ENCODE data around the gene TBX21. TPM values are rescaled to one million over a fixed set of nuclear protein-coding genes. Genes with fewer than 3 reads are reported as not detected.

Gene TBX21
- total and polyA plus RNA-seq, 10 of the 15 experiments (the other 5 are each of a cell fraction or from before 2014, with no cell fraction given): 0.63 to 9.6 (median 5.0) TPM

DNA sequence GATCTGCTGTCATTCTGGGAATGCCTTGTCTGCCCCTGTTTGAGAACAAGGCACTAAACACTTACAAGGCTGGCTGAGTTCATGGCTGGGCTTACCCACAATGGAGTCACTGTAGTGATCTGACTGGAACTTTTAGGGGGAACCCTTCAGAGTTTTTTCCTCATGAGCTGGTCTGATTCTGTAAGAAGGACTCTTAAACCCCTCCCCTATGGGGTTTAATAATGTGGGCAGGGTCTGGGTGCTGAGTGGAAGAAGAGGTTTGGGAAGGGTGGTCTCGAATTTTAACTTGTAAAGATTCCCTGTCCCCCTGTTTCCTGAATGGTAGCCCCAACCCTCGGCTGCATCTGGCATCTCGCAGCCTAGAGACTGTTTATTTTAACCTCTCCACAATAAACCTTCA, 58.0 kb downstream of the TBX21 start:
- no TSS peak for BruUV-seq (replicated peaks)
- ChIA-PET RAD21 (ENCODE audit: unreplicated experiment) (interaction anchor here (1.1 kb wide), 1 partner anchor 90 kb away, joined by 4 read pairs; no protein-coding TSS in a partner anchor), SMC1A (ENCODE audit: uncharacterized antibody, unreplicated experiment) (interaction anchor here (0.7 kb wide), 1 partner anchor 428 kb away, joined by 3 read pairs; no protein-coding TSS in a partner anchor), POLR2A (interaction anchor here (0.7 kb wide), 1 partner anchor 10 kb away, joined by 6 read pairs; no protein-coding TSS in a partner anchor), CTCF (no interaction called here)
- no peaks in the 10 kb centered on the region for H3K36me3 ChIP-seq (ENCODE audit: control insufficient read depth in 2 of 2, insufficient read depth in 2 of 2, low read length in 1 of 2)
- WGBS (ENCODE audit: insufficient coverage, insufficient replicate concordance, low lambda C conversion rate, missing lambda C conversion rate): 0% methylated on average over 3 of the region's 3 CpGs
- no peak for FAIRE-seq
- DNase-seq (ENCODE audit: low read depth, low spot score): no peak
- ATAC-seq: no peak
- H3K4me1 ChIP-seq (ENCODE audit: control insufficient read depth, insufficient read depth, low read length): no peaks in the 10 kb centered on the region
- H2AFZ ChIP-seq (ENCODE audit: control insufficient read depth, low read depth, low read length): no peak overlapping the region
- no peak overlapping the region for H3K4me2 ChIP-seq (ENCODE audit: control insufficient read depth, insufficient read depth)
- H4K20me1 ChIP-seq (ENCODE audit: control insufficient read depth, insufficient read depth): no peaks in the 10 kb centered on the region
- intact Hi-C loops (cut with micrococcal nuclease; ENCODE audit: unreplicated experiment) (no loop called here), in situ Hi-C loops (cut with MboI) (no loop called here)
- H3K4me3 ChIP-seq: no peak overlapping the region
- H3K9ac ChIP-seq (ENCODE audit: control insufficient read depth, insufficient read depth, low read length): no peak overlapping the region
- H3K27ac ChIP-seq (ENCODE audit: control insufficient read depth, insufficient read depth): no peak overlapping the region
- H3K27me3 ChIP-seq (replicated peaks in 1 of 2; ENCODE audit: control insufficient read depth in 2 of 2, insufficient read depth in 2 of 2, low read length in 1 of 2): peaks cover 4 to 7% of the 10 kb centered on the region in 2 experiments
- no peaks in the 10 kb centered on the region for H3K9me3 ChIP-seq (replicated peaks; ENCODE audit: control insufficient read depth, insufficient read depth, low read length)
- H3K79me2 ChIP-seq (ENCODE audit: control insufficient read depth, insufficient read depth, low read length): no peaks in the 10 kb centered on the region
- TF ChIP-seq BRCA1 (IDR thresholded peaks at IDR 0.05; ENCODE audit: low read depth, low read length): no peak
- no peak for TF ChIP-seq SMARCA5 (IDR thresholded peaks at IDR 0.05)
- no peak for TF ChIP-seq ZBTB33 (IDR thresholded peaks at IDR 0.05)
- TF ChIP-seq, protein P1, sequence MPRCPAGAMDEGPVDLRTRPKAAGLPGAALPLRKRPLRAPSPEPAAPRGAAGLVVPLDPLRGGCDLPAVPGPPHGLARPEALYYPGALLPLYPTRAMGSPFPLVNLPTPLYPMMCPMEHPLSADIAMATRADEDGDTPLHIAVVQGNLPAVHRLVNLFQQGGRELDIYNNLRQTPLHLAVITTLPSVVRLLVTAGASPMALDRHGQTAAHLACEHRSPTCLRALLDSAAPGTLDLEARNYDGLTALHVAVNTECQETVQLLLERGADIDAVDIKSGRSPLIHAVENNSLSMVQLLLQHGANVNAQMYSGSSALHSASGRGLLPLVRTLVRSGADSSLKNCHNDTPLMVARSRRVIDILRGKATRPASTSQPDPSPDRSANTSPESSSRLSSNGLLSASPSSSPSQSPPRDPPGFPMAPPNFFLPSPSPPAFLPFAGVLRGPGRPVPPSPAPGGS (IDR thresholded peaks at IDR 0.05; ENCODE audit: borderline replicate concordance, insufficient read depth, low read depth, low read length, poor library complexity, severe bottlenecking): no peak
- no peak for TF ChIP-seq YBX1 (IDR thresholded peaks at IDR 0.05)
- no peak for TF ChIP-seq PAX8 (IDR thresholded peaks at IDR 0.05)
- TF ChIP-seq ZBTB40 (IDR thresholded peaks at IDR 0.05; ENCODE audit: borderline replicate concordance): no peak
- no peak for TF ChIP-seq ZNF207 (IDR thresholded peaks at IDR 0.05; ENCODE audit: borderline replicate concordance)
- no peak for TF ChIP-seq ZNF274 (IDR thresholded peaks at IDR 0.05; ENCODE audit: insufficient read depth, insufficient read length)
- TF ChIP-seq CTCF (IDR thresholded peaks at IDR 0.05 in 2 of 3, conservative IDR thresholded peaks at IDR 0.05 in 1 of 3; ENCODE audit: control insufficient read depth in 2 of 3, extremely low read depth in 1 of 3, insufficient read depth in 1 of 3, low read depth in 3 of 3, low read length in 3 of 3): no peak
- no peak for TF ChIP-seq ASH2L (IDR thresholded peaks at IDR 0.05; ENCODE audit: borderline replicate concordance, low read depth)
- TF ChIP-seq IKZF1 (conservative IDR thresholded peaks at IDR 0.05): no peak
- TF ChIP-seq MEF2B (IDR thresholded peaks at IDR 0.05; ENCODE audit: partially characterized antibody, poor library complexity, severe bottlenecking): no peak
- TF ChIP-seq MYB (IDR thresholded peaks at IDR 0.05; ENCODE audit: borderline replicate concordance, low read depth, low read length): no peak
- no peak for TF ChIP-seq CREM (IDR thresholded peaks at IDR 0.05; ENCODE audit: low read depth)
- TF ChIP-seq CEBPB (IDR thresholded peaks at IDR 0.05; ENCODE audit: borderline replicate concordance in 1 of 2, low read depth in 2 of 2, low read length in 2 of 2): no peak

All from GM12878 (cell line).